A549 (cell line): Measurements from ENCODE around the gene LARGE1.

Experiments used
- BHLHE40 ChIP-seq: IDR thresholded peaks from 2 replicates; pipeline ENCODE4 v1.6.1; 2012; ENCODE audit warnings: low read depth, low read length, inconsistent platforms
- CTCF ChIP-seq: fragments of >200 bp; sonication (Bioruptor Twin); formaldehyde crosslinking; IDR thresholded peaks from 3 replicates; pipeline ENCODE4 v1.5.1; 2016
- EP300 ChIP-seq, 2 experiments: fragments of >200 bp; sonication (Bioruptor Twin); formaldehyde crosslinking; IDR thresholded peaks; 2 replicates in 1 of 2; 3 replicates in 1 of 2; pipeline ENCODE4 v1.6.1; 2016 to 2017
- POLR2A ChIP-seq: IDR thresholded peaks from 2 replicates; pipeline ENCODE4 v1.6.1; 2012; ENCODE audit warnings: mild to moderate bottlenecking, low read length
- REST ChIP-seq: fragments of 200-600 bp; sonication (generic); IDR thresholded peaks from 2 replicates; pipeline ENCODE4 v1.6.1; 2016; ENCODE audit warnings: antibody characterized with exemption, mild to moderate bottlenecking, moderate library complexity
- USF2 ChIP-seq: fragments of 450-650 bp; IDR thresholded peaks from 2 replicates; pipeline ENCODE4 v1.6.1; 2014; ENCODE audit warnings: antibody characterized with exemption

GRCh38 chr22:33321466-33321865, 598.8 kb downstream of the LARGE1 start:
- TF ChIP-seq CTCF = no peak
- TF ChIP-seq BHLHE40 = no peak
- no peak for TF ChIP-seq USF2
- no peak for TF ChIP-seq REST
- TF ChIP-seq POLR2A = no peak
- no peak for TF ChIP-seq EP300 (IDR thresholded peaks at IDR 0.05)
